DMS 273 treated with DMSO at 0.1 percent for 48 hours (cell line): ENCODE data around the gene SLC6A17.

Experiments used
- DNase-seq: peaks from one replicate; lab custom pipeline; 2025; lab: John Stamatoyannopoulos, UW

The SLC6A17 gene

DNA sequence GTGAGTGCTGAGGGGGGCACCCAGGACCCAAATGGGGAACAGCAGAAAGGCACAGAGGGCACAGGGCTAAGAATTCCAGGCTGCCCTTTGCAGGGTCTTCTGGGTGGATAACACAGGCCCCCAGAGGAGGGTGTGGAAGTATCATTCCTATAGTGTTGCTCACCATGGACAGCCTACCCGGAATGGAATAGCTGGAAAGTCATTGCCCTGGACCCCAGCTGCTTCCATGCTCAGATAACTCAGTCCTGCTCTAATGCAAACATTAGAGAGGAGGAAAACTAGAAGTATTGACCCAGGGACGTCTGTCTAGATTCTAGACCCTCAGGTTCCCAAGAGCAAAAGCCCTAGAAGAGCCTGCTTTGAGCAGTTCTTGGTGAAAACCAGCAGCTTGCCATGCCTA is 24.7 kb downstream of the SLC6A17 start:
- no peak for DNase-seq

DNA sequence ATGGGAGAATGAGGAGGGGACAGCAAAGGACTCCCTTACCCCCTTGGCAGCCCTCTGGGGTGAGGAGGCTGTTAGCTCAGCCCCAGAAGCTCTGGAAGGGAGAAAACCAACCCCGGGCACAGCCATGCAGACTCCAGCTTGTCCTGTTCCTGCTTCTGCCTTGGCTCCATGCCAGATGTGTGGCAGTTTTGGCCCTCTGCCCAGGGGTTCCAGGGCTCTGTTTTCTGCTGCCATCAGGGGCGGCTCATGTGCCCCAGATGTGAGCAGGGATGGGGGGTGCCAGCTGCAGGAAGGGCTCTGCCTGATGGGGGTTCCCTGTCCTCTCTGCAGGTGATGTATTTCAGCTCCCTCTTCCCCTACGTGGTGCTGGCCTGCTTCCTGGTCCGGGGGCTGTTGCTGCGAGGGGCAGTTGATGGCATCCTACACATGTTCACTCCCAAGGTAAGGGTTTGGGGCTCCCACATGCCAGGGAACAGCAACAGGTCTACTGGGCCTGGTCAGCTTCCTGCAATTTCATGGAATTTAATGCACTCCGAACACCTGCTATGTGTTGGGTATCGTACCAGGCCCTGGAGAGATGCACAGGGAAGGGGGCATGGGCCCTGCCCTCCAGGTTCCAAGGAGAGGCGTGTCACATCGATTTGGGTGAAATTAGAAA is 26.1 kb downstream of the SLC6A17 start:
- peak; percentile 38 for DNase-seq

DNA sequence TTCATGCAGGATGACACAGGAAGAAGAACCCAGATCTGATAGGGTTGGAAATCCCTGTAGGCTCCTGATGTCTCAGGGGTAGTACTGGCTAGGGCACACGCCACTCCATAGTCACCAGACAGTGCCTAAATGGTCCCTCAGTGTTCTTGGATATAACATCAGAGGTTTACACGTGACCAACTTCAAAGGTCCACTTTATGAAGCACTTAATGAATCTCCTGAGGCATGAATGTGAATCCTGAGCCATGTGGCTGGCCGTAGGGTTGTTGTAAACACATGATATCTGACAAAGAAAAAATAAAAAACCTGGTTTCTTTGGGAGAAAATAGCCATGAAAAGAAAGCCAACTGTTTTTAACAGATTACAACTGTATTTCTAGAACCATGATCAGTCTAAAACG is 27.5 kb downstream of the SLC6A17 start:
- DNase-seq, result no peak

DNA sequence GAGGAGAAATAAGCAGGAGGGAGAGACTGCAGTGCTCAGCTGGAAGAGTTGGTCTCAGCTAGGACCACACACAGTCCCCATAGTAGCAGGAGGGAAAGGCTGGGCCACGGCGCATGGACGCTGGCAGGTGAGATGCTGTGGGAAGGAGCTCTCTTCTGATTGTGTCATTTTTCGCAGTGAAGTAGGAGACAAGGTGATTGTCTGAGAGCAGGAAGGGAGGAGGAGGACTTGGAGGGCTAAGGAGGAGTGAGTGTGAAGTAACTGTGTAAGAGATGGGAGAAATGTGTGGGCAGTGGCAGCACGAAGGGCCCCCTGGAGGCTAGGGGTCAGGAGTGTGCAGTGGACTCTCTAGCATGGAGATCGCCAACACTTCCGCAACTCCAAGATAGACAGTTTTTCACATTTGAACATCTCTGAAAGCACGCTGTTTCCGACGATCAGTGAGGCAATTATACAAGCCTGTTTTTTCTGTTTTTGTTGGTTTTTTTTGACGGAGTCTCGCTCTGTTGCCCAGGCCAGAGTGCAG is 33.4 kb downstream of the SLC6A17 start:
- no peak for DNase-seq

DNA sequence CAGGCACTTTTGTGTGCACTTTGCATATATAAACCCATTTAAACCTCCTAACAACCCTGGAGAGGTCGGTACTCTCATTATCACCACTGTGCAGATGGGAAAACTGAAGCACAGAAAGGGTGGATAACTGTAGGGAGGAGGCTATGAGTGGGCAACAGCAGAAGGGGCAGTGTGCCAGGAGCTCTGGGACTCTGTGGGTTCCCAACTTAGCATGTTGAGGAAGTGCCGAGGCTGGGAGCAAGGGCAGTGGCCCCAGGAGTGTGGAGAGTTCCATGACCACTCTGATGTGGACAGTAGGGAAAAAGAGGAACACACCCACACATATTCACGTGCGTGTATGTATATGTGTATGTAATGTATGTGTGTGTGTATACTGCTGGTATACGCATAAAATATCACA is 34.2 kb downstream of the SLC6A17 start:
- no peak for DNase-seq

DNA sequence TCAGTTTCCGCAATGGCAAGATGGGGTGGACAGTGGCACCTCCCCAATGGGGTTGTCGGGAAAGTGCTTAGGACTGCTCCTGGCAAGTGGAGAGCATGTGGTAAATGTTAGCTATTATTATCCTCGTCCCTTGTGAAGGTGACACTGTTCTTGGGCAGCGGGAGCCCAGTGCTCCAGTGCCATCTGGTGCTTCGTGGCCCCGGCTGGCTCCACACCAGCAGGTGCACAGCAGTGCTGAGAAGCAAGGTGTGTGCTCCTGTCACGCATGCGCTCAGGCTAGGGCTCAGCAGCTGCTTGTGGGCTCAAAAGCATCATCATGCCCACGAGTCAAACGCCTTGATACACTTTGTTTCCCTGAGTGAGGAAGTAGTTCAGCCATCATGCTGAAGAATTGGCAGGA is 34.9 kb downstream of the SLC6A17 start:
- no peak for DNase-seq

DNA sequence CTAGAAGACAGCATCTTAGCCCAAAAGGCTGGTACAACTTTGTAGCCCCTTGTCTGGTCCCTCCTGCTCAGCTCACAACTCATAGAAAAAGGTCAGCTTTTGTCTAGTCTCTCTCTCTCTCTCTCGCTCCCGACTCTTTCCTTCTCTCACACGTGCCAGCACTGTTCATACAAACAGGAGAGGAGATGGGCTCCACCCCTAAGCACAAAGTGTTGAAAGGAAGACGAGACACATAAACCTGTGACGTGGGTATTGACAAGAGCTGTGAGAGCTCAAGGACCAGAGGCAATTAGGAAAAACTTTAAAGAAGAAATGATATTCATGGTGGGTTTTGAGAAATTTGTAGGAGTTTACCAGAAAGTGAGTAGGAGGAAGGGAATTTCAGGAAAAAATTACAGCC is 36.3 kb downstream of the SLC6A17 start:
- DNase-seq, result no peak

DNA sequence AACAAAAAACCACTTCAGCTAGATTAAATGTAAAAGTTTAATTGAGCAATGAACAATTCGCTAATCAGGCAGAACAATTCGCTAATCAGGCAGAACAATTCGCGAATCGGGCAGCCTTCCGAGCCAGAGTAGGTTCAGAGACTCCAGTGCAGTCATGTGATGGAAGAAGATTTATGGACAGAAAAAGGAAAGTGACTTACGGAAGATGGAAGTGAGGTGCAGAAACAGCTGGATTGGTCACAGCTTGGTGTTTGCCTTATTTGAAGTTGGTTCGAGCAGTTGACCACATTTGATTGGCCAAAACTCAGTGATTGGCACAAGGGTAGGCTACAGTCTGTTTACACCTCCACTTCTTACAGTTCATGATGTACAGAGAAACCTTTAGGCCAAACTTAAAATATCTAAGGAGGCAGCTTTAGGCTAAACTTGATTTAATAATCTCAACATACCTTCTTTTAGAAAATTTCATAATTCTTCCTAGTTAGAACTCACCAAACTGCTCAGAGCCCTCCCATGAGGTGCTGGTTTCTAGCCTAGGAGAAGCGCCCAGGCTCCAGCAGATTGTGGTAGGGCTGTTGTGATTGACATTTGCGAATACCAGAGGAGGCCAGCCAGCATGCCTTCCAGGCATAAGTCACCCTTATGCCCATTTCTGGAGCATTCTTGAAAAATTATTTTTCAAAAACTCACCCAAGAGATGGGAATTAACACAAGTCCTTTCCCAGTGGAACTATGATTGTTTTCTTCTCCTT is 37.0 kb downstream of the SLC6A17 start:
- DNase-seq, result peak; percentile 42

DNA sequence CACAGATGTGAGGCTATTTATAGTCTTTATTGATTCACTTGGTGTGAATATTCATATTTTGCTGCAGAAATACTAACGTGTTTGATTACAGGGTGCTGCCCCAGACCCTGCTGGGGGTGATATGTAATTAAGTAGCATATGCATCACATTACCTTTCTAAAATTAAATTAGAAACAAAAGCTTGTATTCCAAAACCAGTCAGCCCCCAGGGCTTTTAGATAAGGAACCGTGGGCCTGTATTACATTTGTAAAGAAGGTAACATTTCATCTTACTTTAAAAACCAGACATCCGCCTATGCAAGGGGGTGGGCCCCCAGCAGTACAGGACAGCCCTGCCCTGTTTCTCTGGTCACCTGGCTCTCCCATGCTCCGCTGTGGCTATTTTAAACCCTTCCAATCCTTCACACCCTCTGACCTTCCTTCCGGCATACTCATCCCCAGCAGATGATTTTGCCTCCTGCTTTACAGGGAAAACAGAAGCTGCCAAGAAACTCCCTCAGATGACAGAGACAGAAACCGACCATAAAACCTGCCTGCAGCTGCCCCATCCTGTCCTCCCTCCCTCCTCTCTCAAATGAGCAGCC is 37.8 kb downstream of the SLC6A17 start:
- DNase-seq, result no peak

DNA sequence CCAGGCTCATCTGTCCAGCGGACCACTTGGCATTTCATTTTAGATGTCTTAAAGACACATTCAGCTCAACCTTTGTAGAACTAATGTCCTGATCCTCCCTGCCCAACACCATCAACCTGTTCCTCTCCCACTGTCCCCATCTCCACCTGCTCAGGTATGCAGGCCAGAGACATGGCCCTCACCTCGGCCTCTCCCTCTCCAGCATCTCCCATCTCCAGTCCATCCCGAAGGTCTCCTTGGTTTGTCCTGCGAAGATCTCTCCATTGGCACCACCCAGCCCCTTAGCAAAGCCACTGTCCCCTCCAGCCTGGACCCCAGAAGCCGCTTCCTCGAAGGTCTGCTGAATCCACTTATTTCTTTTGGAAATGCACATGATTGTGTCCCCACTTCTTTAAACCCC is 38.9 kb downstream of the SLC6A17 start:
- no peak for DNase-seq

DNA sequence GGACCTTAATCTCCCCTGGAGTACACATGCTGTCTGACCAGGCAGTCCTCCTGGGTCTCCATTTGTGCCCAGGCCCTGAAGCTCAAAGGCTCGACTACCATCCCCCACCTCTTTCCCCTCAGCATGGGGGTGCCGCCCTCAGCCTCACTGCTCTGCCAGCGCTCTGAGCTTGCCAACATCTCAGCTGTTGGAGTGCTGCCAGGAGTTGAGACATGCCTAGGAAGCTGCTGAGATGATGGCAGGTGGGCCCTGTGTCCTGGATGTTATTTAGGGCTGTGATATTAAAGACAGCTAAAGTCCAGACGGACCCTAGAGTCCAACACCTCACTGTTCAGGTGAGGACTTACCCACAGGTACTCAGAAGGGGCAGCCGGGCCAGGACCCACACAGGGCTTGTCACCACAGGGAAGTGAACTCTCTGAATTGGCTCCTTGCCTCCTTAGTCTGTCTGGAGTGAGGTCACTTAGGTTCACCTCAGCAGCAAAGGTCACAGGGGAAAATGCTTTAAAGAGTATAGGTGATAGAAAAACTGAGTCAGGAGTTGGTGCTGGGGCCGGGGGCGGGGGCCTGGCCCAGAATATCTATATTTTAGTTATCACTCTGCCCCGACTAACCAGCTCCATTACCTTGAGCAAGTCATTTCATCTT is 40.1 kb downstream of the SLC6A17 start:
- peak; percentile 26 for DNase-seq

DNA sequence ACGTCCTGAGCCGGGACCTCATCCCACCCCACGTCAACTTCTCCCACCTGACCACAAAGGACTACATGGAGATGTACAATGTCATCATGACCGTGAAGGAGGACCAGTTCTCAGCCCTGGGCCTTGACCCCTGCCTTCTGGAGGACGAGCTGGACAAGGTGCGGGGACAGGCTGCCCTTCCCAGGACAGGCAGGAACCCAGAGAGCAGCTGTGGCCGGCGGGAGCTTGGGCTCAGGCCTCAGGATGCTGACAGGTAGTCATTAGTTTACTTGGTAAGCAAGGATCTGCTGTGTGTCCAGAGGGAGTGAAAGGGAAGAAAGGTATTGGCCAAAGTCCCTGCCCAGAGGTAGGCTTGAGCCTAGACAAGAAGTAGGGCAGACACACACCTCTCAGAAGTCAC is 42.2 kb downstream of the SLC6A17 start:
- no peak for DNase-seq

DNA sequence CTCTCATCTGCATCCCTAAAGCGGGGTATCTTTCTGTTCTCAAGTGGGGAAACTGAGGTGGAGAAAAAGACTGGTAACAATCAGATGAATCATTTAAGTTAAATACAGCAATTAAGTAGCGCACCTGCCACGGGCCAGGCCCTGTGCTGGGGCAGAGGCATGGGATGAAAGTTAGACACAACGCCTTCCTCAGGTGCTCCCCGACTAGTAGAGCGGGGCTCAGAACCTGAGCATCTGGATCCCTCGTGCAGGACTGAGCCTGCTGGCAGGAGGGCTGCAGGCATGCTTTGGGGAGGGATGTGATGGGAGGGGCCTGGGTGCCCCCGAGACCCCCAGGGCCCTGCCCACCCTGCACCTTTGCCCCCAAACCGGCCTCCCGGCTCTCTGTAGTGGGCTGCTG is 44.9 kb downstream of the SLC6A17 start:
- DNase-seq, result no peak

DNA sequence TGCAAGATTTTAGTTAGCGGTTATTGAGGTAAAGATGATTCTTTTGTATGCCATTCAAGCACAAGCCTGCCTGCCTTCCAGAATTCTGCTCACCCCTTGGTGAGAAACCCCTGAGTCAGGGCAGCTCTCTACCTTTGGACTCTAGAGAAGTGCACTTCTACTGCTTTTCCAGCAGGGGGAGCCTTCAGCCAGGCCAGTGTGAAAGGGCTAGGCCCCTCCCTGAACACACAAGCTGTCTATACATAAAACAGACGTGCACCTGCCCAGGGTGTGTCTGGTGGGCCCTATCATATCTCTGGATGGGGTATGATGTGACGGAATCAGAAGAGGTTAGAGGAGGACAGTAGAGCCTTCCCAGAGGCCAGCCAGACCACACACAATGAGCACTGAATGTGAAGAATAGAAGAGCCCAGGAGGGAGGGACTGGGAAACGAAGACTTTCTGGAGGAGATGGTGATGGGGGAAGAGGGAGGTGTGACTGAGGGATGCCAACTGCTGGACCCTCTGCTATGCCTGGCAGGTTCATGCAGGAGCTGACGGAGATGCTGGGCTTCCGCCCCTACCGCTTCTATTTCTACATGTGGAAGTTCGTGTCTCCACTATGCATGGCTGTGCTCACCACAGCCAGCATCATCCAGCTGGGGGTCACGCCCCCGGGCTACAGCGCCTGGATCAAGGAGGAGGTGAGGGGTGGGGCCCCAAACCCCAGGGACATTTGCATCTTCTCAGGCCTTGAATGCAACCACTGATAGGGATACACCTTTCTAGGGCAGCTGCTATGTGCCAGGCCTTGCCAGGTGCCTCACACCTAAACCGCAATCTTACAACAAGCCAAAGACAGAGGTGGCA is 46.8 kb downstream of the SLC6A17 start:
- DNase-seq, result no peak

DNA sequence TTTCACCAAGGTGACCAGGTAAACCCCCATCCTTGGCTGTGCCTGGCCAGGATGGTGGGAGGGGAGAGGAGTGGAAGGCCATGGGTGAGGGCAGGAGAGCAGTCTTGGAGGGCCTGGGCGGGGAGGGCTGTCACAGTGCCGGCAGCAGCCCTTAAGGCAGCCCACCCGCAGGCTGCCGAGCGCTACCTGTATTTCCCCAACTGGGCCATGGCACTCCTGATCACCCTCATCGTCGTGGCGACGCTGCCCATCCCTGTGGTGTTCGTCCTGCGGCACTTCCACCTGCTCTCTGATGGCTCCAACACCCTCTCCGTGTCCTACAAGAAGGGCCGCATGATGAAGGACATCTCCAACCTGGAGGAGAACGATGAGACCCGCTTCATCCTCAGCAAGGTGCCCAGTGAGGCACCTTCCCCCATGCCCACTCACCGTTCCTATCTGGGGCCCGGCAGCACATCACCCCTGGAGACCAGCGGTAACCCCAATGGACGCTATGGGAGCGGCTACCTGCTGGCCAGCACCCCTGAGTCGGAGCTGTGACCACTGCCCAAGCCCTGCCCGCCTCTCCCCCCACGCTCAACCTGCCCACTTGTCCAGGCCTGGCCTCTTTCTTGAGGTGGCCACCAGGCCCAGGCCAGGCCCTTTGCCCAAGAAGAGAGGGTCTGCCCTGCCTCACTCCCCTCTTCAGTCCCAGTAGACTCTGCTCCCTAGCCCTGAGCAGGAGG is 47.8 kb downstream of the SLC6A17 start:
- DNase-seq, result no peak

DNA sequence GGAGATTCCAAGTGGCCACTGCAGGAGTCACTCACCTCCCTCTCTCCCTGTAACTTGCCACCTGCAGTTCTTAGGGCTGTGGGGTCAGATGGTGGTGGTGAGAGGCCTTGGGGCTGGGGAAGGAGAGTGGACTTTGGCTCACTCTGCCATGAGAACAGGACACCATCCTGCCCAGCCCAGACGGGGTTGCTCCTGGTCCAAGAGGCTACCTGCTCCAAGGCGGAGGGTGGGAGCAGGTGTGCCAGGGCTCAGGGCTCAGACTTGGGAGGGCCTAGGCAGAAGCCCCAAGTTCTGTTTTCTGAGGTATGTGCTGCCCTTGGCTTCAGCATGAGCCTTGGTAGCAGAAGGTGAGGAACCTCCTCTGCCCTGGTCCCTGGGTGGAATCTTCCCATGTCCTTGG is 48.5 kb downstream of the SLC6A17 start:
- no peak for DNase-seq

DNA sequence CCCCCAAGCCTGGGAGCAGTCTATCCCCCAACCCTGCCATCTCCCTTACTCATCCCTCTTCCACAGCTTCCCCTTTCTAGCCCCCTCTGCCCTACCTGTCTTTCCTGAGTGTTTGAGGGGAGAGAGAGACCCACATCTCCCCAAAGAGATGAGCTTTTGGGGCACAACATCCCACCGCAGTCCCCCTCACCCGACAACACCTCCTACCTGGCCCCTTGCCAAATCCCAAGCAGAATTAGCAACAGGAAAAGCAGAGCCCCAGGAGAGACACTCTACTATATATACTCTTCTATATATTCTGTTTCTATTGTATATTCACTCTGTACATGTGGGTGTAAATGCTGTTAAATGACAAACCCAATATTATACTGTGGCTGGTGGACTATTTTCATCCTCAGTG is 49.9 kb downstream of the SLC6A17 start:
- DNase-seq, result no peak

DNA sequence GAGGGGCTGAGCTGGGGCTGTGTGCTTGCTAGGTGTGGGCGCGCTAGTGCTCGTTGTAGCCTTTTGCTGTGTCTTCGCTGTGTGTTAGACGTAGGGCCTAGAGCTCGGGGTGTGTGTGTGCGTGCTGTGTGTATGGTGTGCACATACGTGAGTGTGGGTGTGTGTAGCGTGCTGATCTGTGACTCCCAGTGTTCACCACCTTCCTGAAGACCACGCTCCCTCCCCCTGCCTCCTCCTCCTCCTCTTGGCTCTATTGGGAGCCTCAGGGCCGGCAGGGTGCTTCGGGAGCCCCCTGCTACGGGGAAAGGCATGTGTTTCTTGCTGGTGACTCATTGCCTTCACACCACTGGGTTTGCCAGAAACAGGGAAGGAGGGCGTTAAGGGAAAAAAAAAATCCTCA is 50.4 kb downstream of the SLC6A17 start:
- DNase-seq, result no peak

DNA sequence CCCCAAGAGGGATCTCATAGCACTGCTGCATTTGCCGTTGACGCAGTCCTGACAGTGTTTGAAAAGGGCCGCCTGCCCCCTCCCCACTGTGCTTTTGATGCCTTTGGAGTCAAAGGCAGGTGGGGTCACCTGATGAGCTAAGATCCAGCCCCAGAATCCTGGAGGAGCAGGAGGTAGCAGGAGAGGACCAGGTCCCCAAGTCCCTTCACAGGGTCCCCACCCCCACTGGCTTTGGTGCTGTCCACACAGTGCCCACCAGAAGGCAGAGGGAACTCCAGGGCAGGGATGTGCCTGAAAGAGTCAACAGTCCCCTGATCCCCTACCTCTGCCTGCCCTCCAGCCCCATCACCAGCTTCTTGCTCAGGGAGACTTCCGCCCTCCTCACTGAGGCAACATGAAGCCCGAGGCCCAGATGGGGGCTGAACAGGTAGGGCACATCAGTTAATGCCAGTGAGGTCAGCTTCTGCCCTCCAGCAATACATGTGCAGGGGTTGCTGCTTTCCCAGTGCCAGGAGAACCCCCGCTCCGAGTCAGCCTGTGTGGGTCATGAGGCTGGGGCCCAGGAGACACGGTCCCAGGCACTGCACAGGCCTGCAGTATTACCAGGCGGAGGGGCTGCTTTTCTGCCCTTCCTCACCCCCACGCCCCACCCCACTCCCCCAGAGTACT is 51.0 kb downstream of the SLC6A17 start:
- DNase-seq, result no peak

DNA sequence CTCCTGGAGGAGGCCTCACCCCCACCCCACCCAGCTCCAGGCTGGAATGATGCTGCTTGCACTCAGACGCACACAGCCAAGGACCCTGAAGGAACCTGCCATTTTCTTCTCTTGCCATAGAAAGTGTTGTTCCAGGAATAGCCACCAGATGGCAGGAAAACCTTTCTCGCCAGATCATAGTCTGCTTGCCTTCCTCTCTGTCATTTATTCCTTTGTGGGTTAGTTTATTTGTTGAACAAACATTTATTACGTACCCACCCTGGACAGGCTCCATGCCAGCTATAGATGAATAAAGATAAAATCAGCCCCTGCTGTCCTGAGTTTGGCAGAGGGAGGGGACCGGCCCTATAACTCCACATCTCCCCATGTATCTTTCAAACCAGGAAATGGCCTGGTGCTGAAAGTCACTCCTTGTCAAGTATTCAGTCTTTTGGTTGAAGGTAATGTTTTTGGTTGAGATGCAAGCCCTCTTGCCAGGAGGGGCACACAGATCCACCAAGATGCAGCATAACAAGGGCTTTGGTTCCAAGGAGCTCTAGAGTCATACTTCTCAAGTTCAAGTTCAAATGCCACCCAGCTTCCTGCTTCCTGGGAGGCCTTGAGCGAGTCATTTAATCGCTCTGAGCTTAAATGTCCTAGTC is 52.8 kb downstream of the SLC6A17 start:
- no peak for DNase-seq
